Keratinocyte (primary cell): Measurements from ENCODE around the gene CRPPA. TPM values are rescaled to one million over a fixed set of nuclear protein-coding genes. Genes with fewer than 3 reads are reported as not detected.

Experiments used
- DNase-seq: peaks from one replicate; pipeline ENCODE4 v3.0.0-alpha.2; 2011; ENCODE audit warnings: low read depth, missing footprints, low spot score
- FAIRE-seq: peaks from 2 replicates; lab custom pipeline; 2011; peaks lifted over from hg19 to GRCh38; lab: Jason Lieb, UNC
- H2AFZ ChIP-seq: 2 replicates; pipeline ENCODE4 v1.6.0; 2012; ENCODE audit warnings: low read length, control low read depth, inconsistent platforms; ENCODE audit not compliant: control insufficient read depth
- H3K27ac ChIP-seq: 2 replicates; pipeline ENCODE4 v1.5.1; 2011; ENCODE audit warnings: low read length; ENCODE audit not compliant: control insufficient read depth, insufficient read depth
- H3K27me3 ChIP-seq: 3 replicates; pipeline ENCODE4 v1.6.0; 2011; ENCODE audit warnings: low read length; ENCODE audit not compliant: control insufficient read depth, insufficient read depth; ENCODE audit errors: extremely low read depth
- H3K36me3 ChIP-seq, 2 experiments: 2 replicates in 1 of 2; 3 replicates in 1 of 2; pipeline ENCODE4 v1.5.1; 2011; ENCODE audit warnings: low read length in 2 of 2, mild to moderate bottlenecking in 1 of 2; ENCODE audit not compliant: control insufficient read depth in 2 of 2, insufficient read depth in 2 of 2; ENCODE audit errors: extremely low read depth in 1 of 2
- H3K4me1 ChIP-seq: 3 replicates; pipeline ENCODE4 v1.5.1; 2011; ENCODE audit warnings: low read length; ENCODE audit not compliant: control insufficient read depth, insufficient read depth; ENCODE audit errors: extremely low read depth
- H3K4me2 ChIP-seq: 3 replicates; pipeline ENCODE4 v1.6.0; 2011; ENCODE audit warnings: low read depth, low read length; ENCODE audit not compliant: control insufficient read depth, insufficient read depth; ENCODE audit errors: extremely low read depth
- H3K4me3 ChIP-seq, 3 experiments: fragments of 200-600 bp in 1 of 3; sonication (generic) in 1 of 3; 2 replicates in 2 of 3; 3 replicates in 1 of 3; pipeline ENCODE4 v1.5.1; 2011 to 2016; ENCODE audit warnings: low read length in 3 of 3, mild to moderate bottlenecking in 3 of 3, control low read depth in 2 of 3, inconsistent platforms in 1 of 3, low read depth in 1 of 3, mixed read lengths in 1 of 3, mixed run types in 1 of 3, moderate library complexity in 1 of 3; ENCODE audit not compliant: control insufficient read depth in 2 of 3, insufficient read depth in 2 of 3; ENCODE audit errors: extremely low read depth in 1 of 3
- H3K79me2 ChIP-seq: 2 replicates; pipeline ENCODE4 v1.6.0; 2012; ENCODE audit warnings: low read length; ENCODE audit not compliant: control insufficient read depth, insufficient read depth
- H3K9ac ChIP-seq: 3 replicates; pipeline ENCODE4 v1.6.0; 2011; ENCODE audit warnings: low read length; ENCODE audit not compliant: control insufficient read depth, insufficient read depth; ENCODE audit errors: extremely low read depth
- H3K9me1 ChIP-seq: 3 replicates; pipeline ENCODE4 v1.6.0; 2011; ENCODE audit warnings: low read length; ENCODE audit not compliant: control insufficient read depth, insufficient read depth; ENCODE audit errors: extremely low read depth
- H3K9me3 ChIP-seq: 2 replicates; pipeline ENCODE4 v1.5.1; 2012; ENCODE audit warnings: low read depth, low read length; ENCODE audit not compliant: control insufficient read depth
- H4K20me1 ChIP-seq: 3 replicates; pipeline ENCODE4 v1.6.0; 2011; ENCODE audit warnings: low read length; ENCODE audit not compliant: control insufficient read depth, insufficient read depth; ENCODE audit errors: extremely low read depth
- EZH2 ChIP-seq: IDR thresholded peaks from one replicate; pipeline ENCODE4 v1.6.1; 2012; ENCODE audit warnings: inconsistent platforms, mild to moderate bottlenecking, low read length, moderate library complexity
- dilution Hi-C: fragments of 300-500 bp; cut with MboI; formaldehyde crosslinking; loops from one replicate; pipeline ENCODE4 v1.7.0; 2020; ENCODE audit warnings: low sequenced_read_pairs; ENCODE audit not compliant: extremely low pct_ligation_motif_present
- polyA plus RNA-seq, 5 experiments: library from polyadenylated mRNA; depleted of rRNA in 3 of 5; stranded (reverse) in 3 of 5; stranded (forward) in 1 of 5; unstranded in 1 of 5; fragments of >200 nt; gene quantifications; 1 replicate in 1 of 5; 2 replicates in 3 of 5; 3 replicates in 1 of 5; pipeline versions ENCODE4 v1.2.1 to v1.2.3, GENCODE V29; 2011 to 2012; ENCODE audit warnings: missing spikeins in 2 of 5, low read depth in 1 of 5, low replicate concordance in 1 of 5
- TF ChIP-seq, protein P1 (sequence below), 3 experiments: IDR thresholded peaks in 1 of 3; conservative IDR thresholded peaks in 1 of 3; optimal IDR thresholded peaks in 1 of 3; 2 replicates in 2 of 3; 3 replicates in 1 of 3; pipeline versions ENCODE3 to v1.5.1; 2011; ENCODE audit warnings: low read length in 3 of 3, mild to moderate bottlenecking in 3 of 3, moderate library complexity in 2 of 3, control low read depth in 1 of 3, inconsistent platforms in 1 of 3; ENCODE audit not compliant: insufficient read depth in 2 of 3; ENCODE audit errors: extremely low read depth in 1 of 3

Gene CRPPA
- polyA plus RNA-seq, 1 donor (not counting 4 experiments of a cell fraction or from before 2014, with no cell fraction given): 0.51 TPM

DNA sequence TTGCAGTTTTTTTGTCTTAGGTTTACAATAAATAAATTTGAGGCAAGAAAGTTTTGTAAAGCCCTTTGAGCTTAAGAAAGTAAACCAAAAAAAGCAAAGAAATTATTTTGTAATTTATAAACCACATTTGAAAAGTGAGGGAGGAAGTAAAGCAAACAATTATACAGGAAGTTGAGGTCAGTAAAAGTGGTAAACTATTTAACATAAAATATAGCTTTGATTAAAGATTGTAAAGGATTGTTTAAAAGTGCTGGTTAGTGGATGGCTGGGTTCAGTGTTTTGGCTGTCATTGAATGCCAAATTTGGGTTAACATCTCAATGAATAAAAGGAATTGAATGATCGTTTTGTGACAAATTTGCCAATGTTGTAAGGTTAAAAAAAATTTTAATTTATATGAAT, 34.3 kb upstream of the CRPPA start:
- no peaks in the 10 kb centered on the region for H3K27me3 ChIP-seq
- H2AFZ ChIP-seq: no peak overlapping the region
- no peaks in the 10 kb centered on the region for H3K36me3 ChIP-seq
- H4K20me1 ChIP-seq: no peaks in the 10 kb centered on the region
- no peak for DNase-seq
- TF ChIP-seq EZH2: no peak
- TF ChIP-seq, protein P1, sequence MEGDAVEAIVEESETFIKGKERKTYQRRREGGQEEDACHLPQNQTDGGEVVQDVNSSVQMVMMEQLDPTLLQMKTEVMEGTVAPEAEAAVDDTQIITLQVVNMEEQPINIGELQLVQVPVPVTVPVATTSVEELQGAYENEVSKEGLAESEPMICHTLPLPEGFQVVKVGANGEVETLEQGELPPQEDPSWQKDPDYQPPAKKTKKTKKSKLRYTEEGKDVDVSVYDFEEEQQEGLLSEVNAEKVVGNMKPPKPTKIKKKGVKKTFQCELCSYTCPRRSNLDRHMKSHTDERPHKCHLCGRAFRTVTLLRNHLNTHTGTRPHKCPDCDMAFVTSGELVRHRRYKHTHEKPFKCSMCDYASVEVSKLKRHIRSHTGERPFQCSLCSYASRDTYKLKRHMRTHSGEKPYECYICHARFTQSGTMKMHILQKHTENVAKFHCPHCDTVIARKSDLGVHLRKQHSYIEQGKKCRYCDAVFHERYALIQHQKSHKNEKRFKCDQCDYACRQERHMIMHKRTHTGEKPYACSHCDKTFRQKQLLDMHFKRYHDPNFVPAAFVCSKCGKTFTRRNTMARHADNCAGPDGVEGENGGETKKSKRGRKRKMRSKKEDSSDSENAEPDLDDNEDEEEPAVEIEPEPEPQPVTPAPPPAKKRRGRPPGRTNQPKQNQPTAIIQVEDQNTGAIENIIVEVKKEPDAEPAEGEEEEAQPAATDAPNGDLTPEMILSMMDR (optimal IDR thresholded peaks at IDR 0.05 in 1 of 3, IDR thresholded peaks at IDR 0.05 in 1 of 3, conservative IDR thresholded peaks at IDR 0.05 in 1 of 3; ENCODE audit: extremely low read depth in 1 of 3, insufficient read depth in 2 of 3, low read length in 3 of 3): no peak
- H3K27ac ChIP-seq: no peak overlapping the region
- no peaks in the 10 kb centered on the region for H3K4me1 ChIP-seq
- no peaks in the 10 kb centered on the region for H3K79me2 ChIP-seq
- no peaks in the 10 kb centered on the region for H3K9me3 ChIP-seq
- no peak for FAIRE-seq
- dilution Hi-C loops: no loop called here
- H3K9ac ChIP-seq: no peak overlapping the region
- no peak overlapping the region for H3K4me3 ChIP-seq
- H3K9me1 ChIP-seq: no peaks in the 10 kb centered on the region
- no peak overlapping the region for H3K4me2 ChIP-seq

DNA sequence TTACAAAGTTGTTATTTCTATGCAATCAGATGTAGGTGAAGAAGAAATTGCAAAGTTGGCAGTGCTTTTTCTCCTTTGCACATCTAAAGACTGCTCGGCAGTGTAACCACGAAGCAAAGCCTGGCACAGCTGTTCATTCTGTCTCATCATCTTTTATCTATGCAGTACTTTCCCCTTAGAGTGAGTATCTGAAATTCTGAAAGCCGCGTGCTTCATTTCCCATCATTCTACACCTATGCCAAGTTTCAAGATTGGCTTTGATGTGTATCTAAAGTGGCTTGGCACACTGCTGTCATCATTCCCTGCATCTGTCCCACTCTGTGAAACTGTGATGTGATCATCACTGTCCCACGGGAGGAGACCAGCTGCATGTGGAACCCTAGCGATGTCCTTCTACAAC, 29.0 kb upstream of the CRPPA start:
- FAIRE-seq (no peak), DNase-seq (no peak)
- Histone ChIP-seq H3K27ac (no peak overlapping the region), H3K9ac (no peak overlapping the region), H2AFZ (no peak overlapping the region), H3K79me2 (no peaks in the 10 kb centered on the region), H3K27me3 (no peaks in the 10 kb centered on the region), H4K20me1 (no peaks in the 10 kb centered on the region), H3K4me1 (no peaks in the 10 kb centered on the region), H3K4me3 (no peak overlapping the region), H3K36me3 (no peaks in the 10 kb centered on the region), H3K9me1 (no peaks in the 10 kb centered on the region), H3K9me3 (no peaks in the 10 kb centered on the region), H3K4me2 (no peak overlapping the region)
- dilution Hi-C loops: no loop called here
- TF ChIP-seq, protein P1 (optimal IDR thresholded peaks at IDR 0.05 in 1 of 3, IDR thresholded peaks at IDR 0.05 in 1 of 3, conservative IDR thresholded peaks at IDR 0.05 in 1 of 3; ENCODE audit: extremely low read depth in 1 of 3, insufficient read depth in 2 of 3, low read length in 3 of 3): no peak
- no peak for TF ChIP-seq EZH2
